Stimulated activated CD8-positive, alpha-beta memory T cell treated with anti-CD3 and anti-CD28 coated beads, Interleukin-15, amount 100 ng/mL, for 48 hours (primary cell): ENCODE measurements around the gene SMIM9.

ENCODE experiments used
- DNase-seq, 2 donors: peaks; one replicate each; pipeline ENCODE4 v3.0.0-alpha.2; 2020; ENCODE audit warnings: low read depth in 2 of 2

Gene SMIM9

DNA sequence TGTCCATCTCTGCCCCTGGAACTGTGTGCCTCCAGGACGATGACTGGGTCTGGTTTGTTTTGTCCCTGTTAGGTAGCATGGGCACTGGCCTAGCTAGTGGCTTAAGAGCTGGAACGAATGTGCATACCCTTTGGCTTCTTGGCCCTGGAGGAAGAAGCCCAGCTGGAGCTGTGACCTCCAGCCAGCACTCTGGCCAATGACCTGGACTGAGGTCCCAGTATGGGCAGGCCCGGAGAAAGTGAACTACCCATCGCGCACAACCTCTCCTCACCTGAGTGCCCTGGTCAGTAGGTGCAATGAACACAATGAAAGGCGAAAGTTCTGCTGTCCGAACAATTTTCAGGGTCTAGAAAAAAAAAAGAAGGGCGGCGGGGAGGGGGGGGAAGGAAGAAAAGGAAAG lies 53.5 kb downstream of the SMIM9 start:
- no peak for DNase-seq

- DNase-seq, result no peak
Measured at GRCh38 chrX:154779261-154779660, 55.2 kb downstream of the SMIM9 start.

- no peak for DNase-seq
Measured at GRCh38 chrX:154776753-154777152, 57.7 kb downstream of the SMIM9 start.

DNA sequence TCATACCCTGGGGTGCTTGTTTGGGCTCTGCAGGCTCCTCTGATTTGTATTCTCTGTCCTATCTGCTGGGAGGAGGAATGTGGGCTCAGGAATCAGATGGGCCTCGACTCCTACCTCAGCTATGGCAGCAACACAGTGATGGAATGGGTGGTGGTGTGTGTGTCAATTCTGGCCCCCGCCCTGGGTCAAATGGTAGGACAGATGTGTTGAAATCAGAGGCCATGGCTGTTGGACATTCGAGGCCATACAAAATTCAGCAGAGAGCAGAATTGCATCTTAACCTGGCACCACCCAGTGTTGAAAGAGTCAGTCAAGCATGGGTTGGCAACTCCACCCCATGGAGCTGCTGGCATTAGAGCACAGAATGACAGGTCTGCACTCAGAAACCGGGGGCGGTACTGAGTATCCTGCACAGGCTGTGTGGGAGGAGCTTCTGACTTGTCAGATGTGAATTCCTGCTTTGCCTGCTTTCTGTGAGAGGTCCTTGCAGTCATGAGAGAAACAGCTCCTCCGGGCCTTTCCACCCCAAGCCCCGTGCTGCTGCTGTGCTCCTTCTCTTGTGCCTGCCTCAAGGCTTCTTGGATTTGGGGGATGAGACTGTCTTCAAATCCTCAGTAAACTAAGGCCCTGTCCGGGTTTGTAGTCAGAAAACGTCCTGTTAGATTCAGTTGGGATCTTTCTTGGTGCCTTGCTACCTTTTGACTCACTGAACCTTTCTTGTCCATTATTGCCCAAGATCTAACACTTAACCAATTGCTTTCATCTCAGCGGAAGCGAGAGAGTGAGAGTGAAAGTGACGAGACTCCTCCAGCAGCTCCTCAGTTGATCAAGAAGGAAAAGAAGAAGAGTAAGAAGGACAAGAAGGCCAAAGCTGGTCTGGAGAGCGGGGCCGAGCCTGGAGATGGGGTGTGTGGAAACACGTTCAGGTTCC lies 58.8 kb downstream of the SMIM9 start:
- no peak for DNase-seq

DNA sequence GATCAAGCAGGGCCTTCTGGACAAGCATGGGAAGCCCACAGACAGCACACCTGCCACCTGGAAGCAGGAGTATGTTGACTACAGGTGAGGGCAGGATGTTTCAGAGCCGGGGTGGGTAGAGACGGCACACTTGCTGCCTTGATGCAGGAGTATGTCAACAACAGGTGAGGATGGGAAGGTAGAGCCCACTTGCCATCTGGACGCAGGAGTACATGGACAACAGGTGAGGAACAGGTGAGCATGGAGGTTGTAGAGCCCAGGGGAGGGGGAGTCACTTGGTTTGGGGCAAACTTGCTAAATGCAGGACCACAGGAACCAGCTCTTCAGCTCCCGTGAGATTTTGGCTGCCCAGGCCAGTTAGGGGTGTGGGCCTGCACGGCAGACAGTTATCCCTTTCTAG lies 59.8 kb downstream of the SMIM9 start:
- DNase-seq, result no peak
